Keratinocyte (primary cell): ENCODE measurements around the gene MYOZ3. TPM values are rescaled to one million over a fixed set of nuclear protein-coding genes. Genes with fewer than 3 reads are reported as not detected.

ENCODE experiments used
- DNase-seq: peaks from one replicate; pipeline ENCODE4 v3.0.0-alpha.2; 2011; ENCODE audit warnings: low read depth, missing footprints, low spot score
- FAIRE-seq: peaks from 2 replicates; lab custom pipeline; 2011; peaks lifted over from hg19 to GRCh38; lab: Jason Lieb, UNC
- H2AFZ ChIP-seq: 2 replicates; pipeline ENCODE4 v1.6.0; 2012; ENCODE audit warnings: low read length, control low read depth, inconsistent platforms; ENCODE audit not compliant: control insufficient read depth
- H3K27ac ChIP-seq: 2 replicates; pipeline ENCODE4 v1.5.1; 2011; ENCODE audit warnings: low read length; ENCODE audit not compliant: control insufficient read depth, insufficient read depth
- H3K27me3 ChIP-seq: 3 replicates; pipeline ENCODE4 v1.6.0; 2011; ENCODE audit warnings: low read length; ENCODE audit not compliant: control insufficient read depth, insufficient read depth; ENCODE audit errors: extremely low read depth
- H3K36me3 ChIP-seq, 2 experiments: 2 replicates in 1 of 2; 3 replicates in 1 of 2; pipeline ENCODE4 v1.5.1; 2011; ENCODE audit warnings: low read length in 2 of 2, mild to moderate bottlenecking in 1 of 2; ENCODE audit not compliant: control insufficient read depth in 2 of 2, insufficient read depth in 2 of 2; ENCODE audit errors: extremely low read depth in 1 of 2
- H3K4me1 ChIP-seq: 3 replicates; pipeline ENCODE4 v1.5.1; 2011; ENCODE audit warnings: low read length; ENCODE audit not compliant: control insufficient read depth, insufficient read depth; ENCODE audit errors: extremely low read depth
- H3K4me2 ChIP-seq: 3 replicates; pipeline ENCODE4 v1.6.0; 2011; ENCODE audit warnings: low read depth, low read length; ENCODE audit not compliant: control insufficient read depth, insufficient read depth; ENCODE audit errors: extremely low read depth
- H3K4me3 ChIP-seq, 3 experiments: fragments of 200-600 bp in 1 of 3; sonication (generic) in 1 of 3; 2 replicates in 2 of 3; 3 replicates in 1 of 3; pipeline ENCODE4 v1.5.1; 2011 to 2016; ENCODE audit warnings: low read length in 3 of 3, mild to moderate bottlenecking in 3 of 3, control low read depth in 2 of 3, inconsistent platforms in 1 of 3, low read depth in 1 of 3, mixed read lengths in 1 of 3, mixed run types in 1 of 3, moderate library complexity in 1 of 3; ENCODE audit not compliant: control insufficient read depth in 2 of 3, insufficient read depth in 2 of 3; ENCODE audit errors: extremely low read depth in 1 of 3
- H3K79me2 ChIP-seq: 2 replicates; pipeline ENCODE4 v1.6.0; 2012; ENCODE audit warnings: low read length; ENCODE audit not compliant: control insufficient read depth, insufficient read depth
- H3K9ac ChIP-seq: 3 replicates; pipeline ENCODE4 v1.6.0; 2011; ENCODE audit warnings: low read length; ENCODE audit not compliant: control insufficient read depth, insufficient read depth; ENCODE audit errors: extremely low read depth
- H3K9me1 ChIP-seq: 3 replicates; pipeline ENCODE4 v1.6.0; 2011; ENCODE audit warnings: low read length; ENCODE audit not compliant: control insufficient read depth, insufficient read depth; ENCODE audit errors: extremely low read depth
- H3K9me3 ChIP-seq: 2 replicates; pipeline ENCODE4 v1.5.1; 2012; ENCODE audit warnings: low read depth, low read length; ENCODE audit not compliant: control insufficient read depth
- H4K20me1 ChIP-seq: 3 replicates; pipeline ENCODE4 v1.6.0; 2011; ENCODE audit warnings: low read length; ENCODE audit not compliant: control insufficient read depth, insufficient read depth; ENCODE audit errors: extremely low read depth
- CTCF ChIP-seq, 3 experiments: IDR thresholded peaks in 1 of 3; conservative IDR thresholded peaks in 1 of 3; optimal IDR thresholded peaks in 1 of 3; 2 replicates in 2 of 3; 3 replicates in 1 of 3; pipeline versions ENCODE3 to v1.5.1; 2011; ENCODE audit warnings: low read length in 3 of 3, mild to moderate bottlenecking in 3 of 3, moderate library complexity in 2 of 3, control low read depth in 1 of 3, inconsistent platforms in 1 of 3; ENCODE audit not compliant: insufficient read depth in 2 of 3; ENCODE audit errors: extremely low read depth in 1 of 3
- EZH2 ChIP-seq: IDR thresholded peaks from one replicate; pipeline ENCODE4 v1.6.1; 2012; ENCODE audit warnings: inconsistent platforms, mild to moderate bottlenecking, low read length, moderate library complexity
- dilution Hi-C: fragments of 300-500 bp; cut with MboI; formaldehyde crosslinking; loops from one replicate; pipeline ENCODE4 v1.7.0; 2020; ENCODE audit warnings: low sequenced_read_pairs; ENCODE audit not compliant: extremely low pct_ligation_motif_present
- polyA plus RNA-seq, 5 experiments: library from polyadenylated mRNA; depleted of rRNA in 3 of 5; stranded (reverse) in 3 of 5; stranded (forward) in 1 of 5; unstranded in 1 of 5; fragments of >200 nt; gene quantifications; 1 replicate in 1 of 5; 2 replicates in 3 of 5; 3 replicates in 1 of 5; pipeline versions ENCODE4 v1.2.1 to v1.2.3, GENCODE V29; 2011 to 2012; ENCODE audit warnings: missing spikeins in 2 of 5, low read depth in 1 of 5, low replicate concordance in 1 of 5

MYOZ3 gene
- polyA plus RNA-seq, 1 donor (not counting 4 experiments of a cell fraction or from before 2014, with no cell fraction given): 0.03 TPM

DNA sequence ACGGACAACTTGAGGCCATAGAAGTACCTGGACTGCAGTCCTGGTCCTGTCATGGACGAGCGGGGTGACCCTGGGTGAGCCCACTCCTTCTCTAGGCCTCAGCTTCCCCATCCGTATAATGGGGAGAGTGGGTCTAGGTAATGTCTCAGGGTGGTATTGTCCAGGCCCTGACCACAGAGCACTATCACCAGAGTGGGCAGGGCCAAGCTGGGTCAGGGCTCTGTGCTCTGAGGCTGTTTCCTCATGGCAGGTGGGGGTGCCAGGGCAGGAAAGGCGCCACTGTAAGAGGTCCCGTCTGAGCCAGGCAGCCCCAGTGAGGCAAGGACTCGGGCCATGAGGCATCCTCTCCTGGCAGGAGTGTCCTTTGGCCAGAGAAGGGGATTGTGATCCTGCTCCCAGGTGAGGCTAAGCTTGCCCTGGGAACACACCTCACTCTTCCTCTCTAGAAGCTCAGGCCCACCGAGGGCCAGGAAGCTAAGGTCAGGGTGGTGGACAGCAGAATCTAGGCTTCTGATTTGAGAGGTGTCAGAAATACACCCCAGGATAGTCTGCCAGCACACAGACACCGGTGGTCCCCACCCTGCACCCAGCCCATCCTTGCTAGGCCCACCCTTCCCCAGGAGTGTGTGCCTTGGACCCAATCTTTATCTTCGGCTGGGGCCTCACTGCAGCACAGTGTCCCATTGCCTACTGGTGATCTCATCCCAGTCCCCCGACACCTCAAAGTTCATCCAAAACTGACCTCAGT is 1.5 kb upstream of the MYOZ3 start:
- Histone ChIP-seq H3K9me1 (no peaks in the 10 kb centered on the region), H3K9me3 (no peaks in the 10 kb centered on the region), H3K4me2 (no peak overlapping the region), H3K27me3 (no peaks in the 10 kb centered on the region), H3K9ac (no peak overlapping the region), H4K20me1 (no peaks in the 10 kb centered on the region), H3K36me3 (no peaks in the 10 kb centered on the region), H3K27ac (no peak overlapping the region), H3K4me1 (peaks cover 5% of the 10 kb centered on the region), H3K4me3 (no peak overlapping the region), H2AFZ (no peak overlapping the region), H3K79me2 (no peaks in the 10 kb centered on the region)
- no peak for FAIRE-seq
- dilution Hi-C loops: no loop called here
- no peak for DNase-seq
- TF ChIP-seq EZH2 (no peak), CTCF (optimal IDR thresholded peaks at IDR 0.05 in 1 of 3, IDR thresholded peaks at IDR 0.05 in 1 of 3, conservative IDR thresholded peaks at IDR 0.05 in 1 of 3; ENCODE audit: extremely low read depth in 1 of 3, insufficient read depth in 2 of 3, low read length in 3 of 3) (no peak)

- Histone ChIP-seq H3K36me3 (no peaks in the 10 kb centered on the region), H3K9me3 (no peaks in the 10 kb centered on the region), H3K79me2 (no peaks in the 10 kb centered on the region), H3K9me1 (no peaks in the 10 kb centered on the region), H3K27ac (no peak overlapping the region), H3K4me2 (no peak overlapping the region), H4K20me1 (no peaks in the 10 kb centered on the region), H3K4me1 (peaks cover 13% of the 10 kb centered on the region), H2AFZ (no peak overlapping the region), H3K4me3 (no peak overlapping the region), H3K9ac (no peak overlapping the region), H3K27me3 (no peaks in the 10 kb centered on the region)
- dilution Hi-C loops: no loop called here
- DNase-seq (no peak), FAIRE-seq (no peak)
- TF ChIP-seq CTCF (optimal IDR thresholded peaks at IDR 0.05 in 1 of 3, IDR thresholded peaks at IDR 0.05 in 1 of 3, conservative IDR thresholded peaks at IDR 0.05 in 1 of 3; ENCODE audit: extremely low read depth in 1 of 3, insufficient read depth in 2 of 3, low read length in 3 of 3) (no peak), EZH2 (no peak)
Observed at GRCh38 chr5:150660108-150660831, 781 bp upstream of the MYOZ3 start.
